ENCODE data around the gene ADAMTSL2.

DNA sequence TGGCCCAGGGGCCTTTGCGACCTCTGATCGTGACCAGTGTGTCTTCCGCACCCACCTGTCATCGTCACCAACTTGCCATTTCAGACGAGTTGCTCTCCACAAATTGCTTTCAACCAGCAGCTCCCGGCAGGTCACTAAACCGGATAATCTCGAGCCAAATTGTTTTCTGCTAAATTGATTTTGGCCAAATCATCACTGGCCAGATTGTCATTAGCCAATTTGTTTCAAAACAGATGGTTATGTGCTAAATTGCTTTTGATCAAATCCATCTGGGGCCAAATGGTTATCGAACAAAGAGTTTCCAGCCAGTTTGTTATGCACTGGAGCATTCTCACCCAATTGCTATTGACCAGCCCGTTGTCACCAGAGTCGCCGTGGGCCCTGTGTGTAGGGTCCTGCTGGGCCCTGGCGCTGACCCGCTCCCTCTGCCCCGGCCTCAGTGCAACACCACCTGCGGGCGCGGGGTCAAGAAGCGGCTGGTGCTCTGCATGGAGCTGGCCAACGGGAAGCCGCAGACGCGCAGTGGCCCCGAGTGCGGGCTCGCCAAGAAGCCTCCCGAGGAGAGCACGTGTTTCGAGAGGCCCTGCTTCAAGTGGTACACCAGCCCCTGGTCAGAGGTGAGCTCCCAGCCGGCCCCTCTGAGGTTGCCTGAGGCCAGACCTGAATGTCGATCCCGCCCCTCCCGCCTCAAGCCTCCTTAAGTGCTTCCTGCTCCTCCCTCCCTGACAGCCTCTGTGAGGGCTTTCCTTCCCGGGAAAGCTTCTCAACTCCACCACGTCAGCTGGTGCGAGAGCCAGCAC, 35.6 kb downstream of the ADAMTSL2 start:
- TF ChIP-seq POLR2AphosphoS5 (IDR thresholded peaks at IDR 0.05) = no peak
- TF ChIP-seq, protein P1, sequence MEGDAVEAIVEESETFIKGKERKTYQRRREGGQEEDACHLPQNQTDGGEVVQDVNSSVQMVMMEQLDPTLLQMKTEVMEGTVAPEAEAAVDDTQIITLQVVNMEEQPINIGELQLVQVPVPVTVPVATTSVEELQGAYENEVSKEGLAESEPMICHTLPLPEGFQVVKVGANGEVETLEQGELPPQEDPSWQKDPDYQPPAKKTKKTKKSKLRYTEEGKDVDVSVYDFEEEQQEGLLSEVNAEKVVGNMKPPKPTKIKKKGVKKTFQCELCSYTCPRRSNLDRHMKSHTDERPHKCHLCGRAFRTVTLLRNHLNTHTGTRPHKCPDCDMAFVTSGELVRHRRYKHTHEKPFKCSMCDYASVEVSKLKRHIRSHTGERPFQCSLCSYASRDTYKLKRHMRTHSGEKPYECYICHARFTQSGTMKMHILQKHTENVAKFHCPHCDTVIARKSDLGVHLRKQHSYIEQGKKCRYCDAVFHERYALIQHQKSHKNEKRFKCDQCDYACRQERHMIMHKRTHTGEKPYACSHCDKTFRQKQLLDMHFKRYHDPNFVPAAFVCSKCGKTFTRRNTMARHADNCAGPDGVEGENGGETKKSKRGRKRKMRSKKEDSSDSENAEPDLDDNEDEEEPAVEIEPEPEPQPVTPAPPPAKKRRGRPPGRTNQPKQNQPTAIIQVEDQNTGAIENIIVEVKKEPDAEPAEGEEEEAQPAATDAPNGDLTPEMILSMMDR (IDR thresholded peaks at IDR 0.05) = no peak
- TF ChIP-seq POLR2A (IDR thresholded peaks at IDR 0.05; ENCODE audit: low read depth) = no peak
- no peak for TF ChIP-seq EP300 (IDR thresholded peaks at IDR 0.05)
